HEK293 (cell line): Measurements from ENCODE around the gene UQCRQ.

Source experiments
- SETDB1 ChIP-seq: IDR thresholded peaks from one replicate; pipeline ENCODE4 v1.6.1; 2017; ENCODE audit warnings: mild to moderate bottlenecking, low read length, moderate library complexity, mixed read lengths; ENCODE audit not compliant: insufficient read length
- ZNF138 ChIP-seq: fragments of 450-650 bp; formaldehyde crosslinking; IDR thresholded peaks from 2 replicates; pipeline ENCODE4 v1.5.1; 2016; ENCODE audit warnings: missing biosample characterization, missing genetic modification characterization, borderline replicate concordance
- ZNF140 ChIP-seq: fragments of 450-650 bp; formaldehyde crosslinking; IDR thresholded peaks from 2 replicates; pipeline ENCODE4 v1.5.1; 2016; ENCODE audit warnings: missing biosample characterization, missing genetic modification characterization
- ZNF24 ChIP-seq: fragments of 450-650 bp; formaldehyde crosslinking; IDR thresholded peaks from 2 replicates; pipeline ENCODE4 v1.5.1; 2016; ENCODE audit warnings: missing biosample characterization, missing genetic modification characterization
- ZNF354C ChIP-seq: fragments of 450-650 bp; formaldehyde crosslinking; IDR thresholded peaks from 2 replicates; pipeline ENCODE4 v1.5.1; 2016; ENCODE audit warnings: missing biosample characterization, missing genetic modification characterization, low read depth, borderline replicate concordance
- TF ChIP-seq, protein P1 (sequence below): fragments of 450-650 bp; formaldehyde crosslinking; IDR thresholded peaks from 2 replicates; pipeline ENCODE4 v1.5.1; 2017; ENCODE audit warnings: missing biosample characterization, missing genetic modification characterization
- TF ChIP-seq, protein P2 (sequence below): fragments of 450-650 bp; formaldehyde crosslinking; IDR thresholded peaks from 2 replicates; pipeline ENCODE4 v1.5.1; 2016; ENCODE audit warnings: missing biosample characterization, missing genetic modification characterization
- TF ChIP-seq, protein P3 (sequence below): fragments of 450-650 bp; IDR thresholded peaks from 2 replicates; pipeline ENCODE4 v1.5.1; 2018; ENCODE audit warnings: missing biosample characterization, mild to moderate bottlenecking, missing genetic modification characterization

DNA sequence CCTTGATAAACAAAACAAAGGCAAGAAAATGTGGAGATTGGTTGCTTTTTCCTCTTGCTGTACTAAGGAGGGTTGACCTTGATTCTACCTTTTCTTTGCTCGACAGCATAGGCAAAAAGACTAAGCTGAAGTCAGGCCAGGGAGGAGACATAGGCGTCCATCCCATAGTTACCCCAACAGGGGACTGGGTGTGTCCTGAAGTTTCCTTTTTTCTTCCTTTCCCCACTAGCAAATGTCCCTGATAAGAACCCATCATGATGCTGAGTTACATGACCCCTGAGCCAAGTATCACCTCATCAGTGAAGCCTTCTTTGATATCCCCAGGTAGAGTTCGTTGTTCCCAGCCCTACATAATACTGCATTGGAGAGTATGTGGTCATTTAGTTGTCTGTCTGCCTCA lies 26.1 kb upstream of the UQCRQ start:
- no peak for TF ChIP-seq ZNF24 (tag by site-specific recombination)
- TF ChIP-seq, protein P1, sequence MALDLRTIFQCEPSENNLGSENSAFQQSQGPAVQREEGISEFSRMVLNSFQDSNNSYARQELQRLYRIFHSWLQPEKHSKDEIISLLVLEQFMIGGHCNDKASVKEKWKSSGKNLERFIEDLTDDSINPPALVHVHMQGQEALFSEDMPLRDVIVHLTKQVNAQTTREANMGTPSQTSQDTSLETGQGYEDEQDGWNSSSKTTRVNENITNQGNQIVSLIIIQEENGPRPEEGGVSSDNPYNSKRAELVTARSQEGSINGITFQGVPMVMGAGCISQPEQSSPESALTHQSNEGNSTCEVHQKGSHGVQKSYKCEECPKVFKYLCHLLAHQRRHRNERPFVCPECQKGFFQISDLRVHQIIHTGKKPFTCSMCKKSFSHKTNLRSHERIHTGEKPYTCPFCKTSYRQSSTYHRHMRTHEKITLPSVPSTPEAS (tag by site-specific recombination) = no peak
- TF ChIP-seq, protein P2, sequence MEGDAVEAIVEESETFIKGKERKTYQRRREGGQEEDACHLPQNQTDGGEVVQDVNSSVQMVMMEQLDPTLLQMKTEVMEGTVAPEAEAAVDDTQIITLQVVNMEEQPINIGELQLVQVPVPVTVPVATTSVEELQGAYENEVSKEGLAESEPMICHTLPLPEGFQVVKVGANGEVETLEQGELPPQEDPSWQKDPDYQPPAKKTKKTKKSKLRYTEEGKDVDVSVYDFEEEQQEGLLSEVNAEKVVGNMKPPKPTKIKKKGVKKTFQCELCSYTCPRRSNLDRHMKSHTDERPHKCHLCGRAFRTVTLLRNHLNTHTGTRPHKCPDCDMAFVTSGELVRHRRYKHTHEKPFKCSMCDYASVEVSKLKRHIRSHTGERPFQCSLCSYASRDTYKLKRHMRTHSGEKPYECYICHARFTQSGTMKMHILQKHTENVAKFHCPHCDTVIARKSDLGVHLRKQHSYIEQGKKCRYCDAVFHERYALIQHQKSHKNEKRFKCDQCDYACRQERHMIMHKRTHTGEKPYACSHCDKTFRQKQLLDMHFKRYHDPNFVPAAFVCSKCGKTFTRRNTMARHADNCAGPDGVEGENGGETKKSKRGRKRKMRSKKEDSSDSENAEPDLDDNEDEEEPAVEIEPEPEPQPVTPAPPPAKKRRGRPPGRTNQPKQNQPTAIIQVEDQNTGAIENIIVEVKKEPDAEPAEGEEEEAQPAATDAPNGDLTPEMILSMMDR = no peak
- TF ChIP-seq, protein P3, sequence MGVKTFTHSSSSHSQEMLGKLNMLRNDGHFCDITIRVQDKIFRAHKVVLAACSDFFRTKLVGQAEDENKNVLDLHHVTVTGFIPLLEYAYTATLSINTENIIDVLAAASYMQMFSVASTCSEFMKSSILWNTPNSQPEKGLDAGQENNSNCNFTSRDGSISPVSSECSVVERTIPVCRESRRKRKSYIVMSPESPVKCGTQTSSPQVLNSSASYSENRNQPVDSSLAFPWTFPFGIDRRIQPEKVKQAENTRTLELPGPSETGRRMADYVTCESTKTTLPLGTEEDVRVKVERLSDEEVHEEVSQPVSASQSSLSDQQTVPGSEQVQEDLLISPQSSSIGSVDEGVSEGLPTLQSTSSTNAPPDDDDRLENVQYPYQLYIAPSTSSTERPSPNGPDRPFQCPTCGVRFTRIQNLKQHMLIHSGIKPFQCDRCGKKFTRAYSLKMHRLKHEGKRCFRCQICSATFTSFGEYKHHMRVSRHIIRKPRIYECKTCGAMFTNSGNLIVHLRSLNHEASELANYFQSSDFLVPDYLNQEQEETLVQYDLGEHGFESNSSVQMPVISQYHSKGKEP (tag by site-specific recombination) = no peak
- TF ChIP-seq ZNF354C (tag by site-specific recombination) = no peak
- TF ChIP-seq ZNF138 (tag by site-specific recombination) = no peak
- TF ChIP-seq ZNF140 (tag by site-specific recombination) = no peak
- no peak for TF ChIP-seq SETDB1
